ENCODE results near the gene TMX1.

GRCh38 chr14:51224551-51224950, 15.5 kb upstream of the TMX1 start:
- TF ChIP-seq CTCF (IDR thresholded peaks at IDR 0.05; ENCODE audit: low read depth, low read length, poor library complexity, severe bottlenecking) (no peak), EZH2phosphoT487 (IDR thresholded peaks at IDR 0.05; ENCODE audit: borderline replicate concordance, low read length) (no peak)

All from DOHH2 (cell line).